Right lobe of liver (tissue), 6 donors: Measurements from ENCODE around the gene TYW5. TPM values are rescaled to one million over a fixed set of nuclear protein-coding genes. Genes with fewer than 3 reads are reported as not detected.
A peak's percentile ranks its signal among the peaks of the same experiment; 100 is the strongest.
"Not testable (repeated sequence)": the region's sequence is repeated elsewhere in the genome, so short reads cannot be mapped to it uniquely, and the experiment has no call there.

Experiments used
- ATAC-seq, 4 donors: fragments of 200-7000 bp; cut with Tn5 transposase; one replicate each; pipeline ENCODE4 v1.9.1; 2020; ENCODE audit warnings: mild to moderate bottlenecking in 4 of 4, moderate library complexity in 4 of 4
- DNase-seq, 3 donors: peaks; one replicate each; pipeline ENCODE4 v3.0.0-alpha.2; 2020
- H3K27ac ChIP-seq, 3 donors: fragments of 200-600 bp; one replicate each; pipeline ENCODE4 v1.8.0; 2022
- H3K27me3 ChIP-seq, 2 donors: fragments of 200-600 bp; one replicate each; pipeline ENCODE4 v1.8.0; 2022
- H3K36me3 ChIP-seq, 4 donors: fragments of 200-600 bp; sonication (generic) in 1 of 4; one replicate each; pipeline versions ENCODE4 v1.5.1 to v1.8.0; 2017 to 2022; ENCODE audit warnings: control low read depth in 1 of 4
- H3K4me1 ChIP-seq, 4 donors: fragments of 200-600 bp; sonication (generic) in 1 of 4; one replicate each; pipeline versions ENCODE4 v1.5.1 to v1.8.0; 2017 to 2022; ENCODE audit warnings: control low read depth in 1 of 4
- H3K4me3 ChIP-seq, 3 donors: fragments of 200-600 bp; one replicate each; pipeline ENCODE4 v1.8.0; 2022
- H3K9me3 ChIP-seq, 4 donors: fragments of 200-600 bp; sonication (generic) in 1 of 4; one replicate each; pipeline versions ENCODE4 v1.5.1 to v1.8.0; 2017 to 2022; ENCODE audit warnings: control low read depth in 1 of 4
- POLR2A ChIP-seq: fragments of 450-650 bp; IDR thresholded peaks from one replicate; pipeline ENCODE4 v1.6.1; 2017; ENCODE audit warnings: antibody characterized with exemption, mild to moderate bottlenecking
- WGBS: methylation state at CpG from one replicate; pipeline ENCODE4 v1.1.6; 2018; ENCODE audit warnings: low coverage, low lambda C conversion rate; ENCODE audit not compliant: insufficient coverage; ENCODE audit errors: missing lambda C conversion rate; 5-methylcytosine and 5-hydroxymethylcytosine counted together
- intact Hi-C, 2 donors: fragments of 100-400 bp; cut with DNase I; formaldehyde crosslinking; loops; one replicate each; pipeline versions ENCODE4 v1.11.2 to v1.14.1; 2022
- total RNA-seq, 6 experiments: library from RNA; depleted of rRNA in 2 of 6; stranded (reverse); fragments of >200 nt in 2 of 6; fragmentation: NEBNext Ultra II Directional in 3 of 6; extraction: Animal tissue kit (Norgen Biotek cat#: 25700) in 3 of 6; gene quantifications; one replicate each; pipeline versions ENCODE4 v1.1.0 to v1.2.4, GENCODE V29; 2016 to 2023
- TF ChIP-seq, protein P1 (sequence below), 4 donors: fragments of 200-600 bp in 3 of 4; fragments of 450-650 bp in 1 of 4; IDR thresholded peaks; one replicate each; pipeline versions ENCODE4 v1.5.1 to v1.8.0; 2016 to 2022; ENCODE audit warnings: antibody characterized with exemption in 4 of 4, mild to moderate bottlenecking in 2 of 4
- donor health status: DM: no; HTN: yes; CAD: no.
- donor health status: DM: no; HTN: no; CAD: no.
- donor health status: DM: no; HTN: no; CAD: no.
- donor health status: DM: no; HTN: yes; CAD: no.
- donor health status: DM: no; HTN: yes; CAD: no.

The TYW5 gene
- total RNA-seq, 6 experiments from 2014 or later = 4.1 to 6.4 (median 4.8) TPM

GRCh38 chr2:199922856-199923255 lies 32.4 kb downstream of the TYW5 start:
- 55% methylated on average over 5 of the region's 5 CpGs for WGBS
- Histone ChIP-seq H3K27me3 (no peaks in the 10 kb centered on the region), H3K27ac (no peak overlapping the region), H3K9me3 (no peaks in the 10 kb centered on the region), H3K4me1 (no peaks in the 10 kb centered on the region), H3K4me3 (no peak overlapping the region), H3K36me3 (no peaks in the 10 kb centered on the region)
- DNase-seq = no peak
- intact Hi-C loops = no loop called here
- TF ChIP-seq POLR2A = no peak
- TF ChIP-seq, protein P1, sequence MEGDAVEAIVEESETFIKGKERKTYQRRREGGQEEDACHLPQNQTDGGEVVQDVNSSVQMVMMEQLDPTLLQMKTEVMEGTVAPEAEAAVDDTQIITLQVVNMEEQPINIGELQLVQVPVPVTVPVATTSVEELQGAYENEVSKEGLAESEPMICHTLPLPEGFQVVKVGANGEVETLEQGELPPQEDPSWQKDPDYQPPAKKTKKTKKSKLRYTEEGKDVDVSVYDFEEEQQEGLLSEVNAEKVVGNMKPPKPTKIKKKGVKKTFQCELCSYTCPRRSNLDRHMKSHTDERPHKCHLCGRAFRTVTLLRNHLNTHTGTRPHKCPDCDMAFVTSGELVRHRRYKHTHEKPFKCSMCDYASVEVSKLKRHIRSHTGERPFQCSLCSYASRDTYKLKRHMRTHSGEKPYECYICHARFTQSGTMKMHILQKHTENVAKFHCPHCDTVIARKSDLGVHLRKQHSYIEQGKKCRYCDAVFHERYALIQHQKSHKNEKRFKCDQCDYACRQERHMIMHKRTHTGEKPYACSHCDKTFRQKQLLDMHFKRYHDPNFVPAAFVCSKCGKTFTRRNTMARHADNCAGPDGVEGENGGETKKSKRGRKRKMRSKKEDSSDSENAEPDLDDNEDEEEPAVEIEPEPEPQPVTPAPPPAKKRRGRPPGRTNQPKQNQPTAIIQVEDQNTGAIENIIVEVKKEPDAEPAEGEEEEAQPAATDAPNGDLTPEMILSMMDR (IDR thresholded peaks at IDR 0.05) = no peak
- ATAC-seq = peak; percentile 20 to 43 (median 39)

GRCh38 chr2:199916980-199917379 lies 38.3 kb downstream of the TYW5 start:
- intact Hi-C loops = no loop called here
- TF ChIP-seq, protein P1 (IDR thresholded peaks at IDR 0.05) = no peak
- TF ChIP-seq POLR2A = no peak
- 95% methylated on average over 4 of the region's 4 CpGs for WGBS
- Histone ChIP-seq H3K9me3 (no peaks in the 10 kb centered on the region), H3K27ac (no peak overlapping the region), H3K4me1 (peaks cover 0 to 8% (median 3%) of the 10 kb centered on the region in 4 donors), H3K36me3 (no peaks in the 10 kb centered on the region), H3K27me3 (no peaks in the 10 kb centered on the region), H3K4me3 (no peak overlapping the region)
- DNase-seq (no peak), ATAC-seq (no peak)

DNA sequence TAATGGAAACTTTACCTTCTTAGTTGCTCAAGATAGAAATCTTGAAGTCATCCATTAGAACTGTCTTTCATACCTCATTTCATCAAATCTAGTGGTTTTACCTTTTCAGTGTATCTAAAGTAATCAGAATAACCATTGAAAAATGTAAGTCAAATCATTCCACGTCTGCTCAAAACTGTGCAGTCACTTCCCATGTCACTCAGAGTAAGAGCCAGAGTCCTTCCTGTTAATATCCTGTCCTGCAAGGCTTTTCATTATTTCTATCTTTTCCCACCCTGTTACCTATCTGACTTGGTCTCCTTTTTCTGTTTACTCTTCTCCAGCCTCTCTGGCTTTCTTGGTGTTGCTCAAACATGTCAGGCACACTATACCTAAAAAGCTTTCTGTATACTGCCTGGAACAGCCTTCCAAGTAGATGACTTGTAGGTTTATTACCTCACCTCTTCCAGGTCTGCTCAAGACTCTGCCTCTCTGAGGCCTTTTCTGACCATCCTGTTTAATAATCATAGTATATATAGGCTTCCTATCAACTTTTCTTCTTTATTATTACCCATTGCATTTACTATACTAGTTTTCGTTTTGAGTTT lies 40.8 kb downstream of the TYW5 start:
- Histone ChIP-seq H3K27me3 (no peaks in the 10 kb centered on the region), H3K4me3 (no peak overlapping the region), H3K36me3 (no peaks in the 10 kb centered on the region), H3K27ac (no peak overlapping the region), H3K4me1 (peaks cover 0 to 13% (median 3%) of the 10 kb centered on the region in 4 donors), H3K9me3 (no peaks in the 10 kb centered on the region)
- WGBS = 72% methylated on average over 2 of the region's 2 CpGs
- intact Hi-C loops = no loop called here
- DNase-seq = no peak
- TF ChIP-seq, protein P1 (IDR thresholded peaks at IDR 0.05) = no peak
- no peak for TF ChIP-seq POLR2A
- ATAC-seq = no peak

DNA sequence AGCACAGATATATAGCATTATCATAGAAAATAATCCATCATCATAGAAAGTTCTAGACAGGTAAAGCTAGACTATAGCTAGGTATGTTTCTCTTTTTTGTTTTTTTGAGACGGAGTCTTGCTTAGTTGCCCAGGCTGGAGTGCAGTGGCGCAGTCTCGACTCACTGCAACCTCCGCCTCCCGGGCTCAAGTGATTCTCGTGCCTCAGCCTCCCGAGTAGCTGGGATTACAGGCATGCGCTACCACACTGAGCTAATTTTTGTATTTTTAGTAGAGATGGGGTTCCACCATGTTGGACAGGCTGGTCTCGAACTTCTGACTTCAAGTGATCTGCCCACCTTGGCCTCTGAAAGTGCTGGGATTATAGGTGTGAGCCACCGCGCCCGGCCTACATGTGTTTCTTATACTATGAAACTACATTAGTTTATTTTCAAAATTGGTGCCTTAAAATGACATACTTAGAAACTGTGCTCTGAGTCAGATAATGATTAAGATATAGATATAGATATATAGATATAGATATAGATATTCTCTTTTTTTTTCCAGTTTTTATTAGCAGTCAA lies 42.7 kb downstream of the TYW5 start:
- H3K27ac ChIP-seq = not testable (repeated sequence)

DNA sequence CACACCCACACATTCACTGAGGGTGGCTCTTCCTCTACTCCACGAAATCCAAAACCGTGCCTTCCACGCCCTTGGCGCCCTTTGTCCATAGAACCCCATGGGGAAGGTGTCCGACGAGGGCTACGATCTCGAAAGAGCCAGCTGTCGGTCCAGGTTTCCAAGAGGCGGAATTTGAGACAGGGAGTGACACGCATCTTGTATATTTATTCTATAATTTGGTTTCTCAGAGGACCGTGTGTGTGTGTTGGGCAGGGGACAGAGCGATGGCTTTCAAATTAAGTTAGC lies 43.5 kb downstream of the TYW5 start:
- peak overlapping the region; percentile 74 to 81 (median 79) for H3K4me3 ChIP-seq
- no peaks in the 10 kb centered on the region for H3K27me3 ChIP-seq
- intact Hi-C loops = no loop called here
- no peaks in the 10 kb centered on the region for H3K36me3 ChIP-seq
- peak overlapping the region; percentile 82 to 94 (median 93) for H3K27ac ChIP-seq
- no peak for DNase-seq
- under 1% methylated on average over 13 of the region's 13 CpGs for WGBS
- TF ChIP-seq, protein P1 (IDR thresholded peaks at IDR 0.05) = no peak
- TF ChIP-seq POLR2A = no peak
- no peaks in the 10 kb centered on the region for H3K9me3 ChIP-seq
- peaks cover 0 to 13% (median 3%) of the 10 kb centered on the region in 4 donors for H3K4me1 ChIP-seq
- ATAC-seq = no peak

More for the DNA sequence above, 42.7 kb downstream of the TYW5 start:
- DNase-seq, H3K9me3 ChIP-seq, H3K36me3 ChIP-seq, intact Hi-C loops, ATAC-seq, H3K27me3 ChIP-seq: not testable (repeated sequence)
- WGBS = 85% methylated on average over 8 of the region's 12 CpGs
- H3K4me1 ChIP-seq = peaks cover 0 to 13% (median 3%) of the 10 kb centered on the region in 4 donors
- H3K4me3 ChIP-seq = peak overlapping the region in 2 of 3 donors; percentile 79 to 81
